ENCODE data around the gene RBM41. TPM values are rescaled to one million over a fixed set of nuclear protein-coding genes. Genes with fewer than 3 reads are reported as not detected.
A peak's percentile ranks its signal among the peaks of the same experiment; 100 is the strongest.
"Not testable (repeated sequence)": the region's sequence is repeated elsewhere in the genome, so short reads cannot be mapped to it uniquely, and the experiment has no call there.

The RBM41 gene
- total and polyA plus RNA-seq, 9 of the 15 experiments (the other 6 are each of a cell fraction or from before 2014, with no cell fraction given): 11.6 to 51.8 (median 27.9) TPM

DNA sequence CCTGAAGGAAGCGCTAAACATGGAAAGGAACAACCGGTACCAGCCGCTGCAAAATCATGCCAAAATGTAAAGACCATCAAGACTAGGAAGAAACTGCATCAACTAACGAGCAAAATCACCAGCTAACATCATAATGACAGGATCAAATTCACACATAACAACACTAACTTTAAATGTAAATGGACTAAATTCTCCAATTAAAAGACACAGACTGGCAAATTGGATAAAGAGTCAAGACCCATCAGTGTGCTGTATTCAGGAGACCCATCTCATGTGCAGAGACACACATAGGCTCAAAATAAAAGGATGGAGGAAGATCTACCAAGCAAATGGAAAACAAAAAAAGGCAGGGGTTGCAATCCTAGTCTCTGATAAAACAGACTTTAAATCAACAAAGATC, 39.0 kb upstream of the RBM41 start:
- TF ChIP-seq ZNF354B (CRISPR knock-in tag; IDR thresholded peaks at IDR 0.05) (peak; percentile 82), ZNF507 (tag; conservative IDR thresholded peaks at IDR 0.05) (peak; percentile 95)
- intact Hi-C loops (cut with micrococcal nuclease): not testable (repeated sequence)

DNA sequence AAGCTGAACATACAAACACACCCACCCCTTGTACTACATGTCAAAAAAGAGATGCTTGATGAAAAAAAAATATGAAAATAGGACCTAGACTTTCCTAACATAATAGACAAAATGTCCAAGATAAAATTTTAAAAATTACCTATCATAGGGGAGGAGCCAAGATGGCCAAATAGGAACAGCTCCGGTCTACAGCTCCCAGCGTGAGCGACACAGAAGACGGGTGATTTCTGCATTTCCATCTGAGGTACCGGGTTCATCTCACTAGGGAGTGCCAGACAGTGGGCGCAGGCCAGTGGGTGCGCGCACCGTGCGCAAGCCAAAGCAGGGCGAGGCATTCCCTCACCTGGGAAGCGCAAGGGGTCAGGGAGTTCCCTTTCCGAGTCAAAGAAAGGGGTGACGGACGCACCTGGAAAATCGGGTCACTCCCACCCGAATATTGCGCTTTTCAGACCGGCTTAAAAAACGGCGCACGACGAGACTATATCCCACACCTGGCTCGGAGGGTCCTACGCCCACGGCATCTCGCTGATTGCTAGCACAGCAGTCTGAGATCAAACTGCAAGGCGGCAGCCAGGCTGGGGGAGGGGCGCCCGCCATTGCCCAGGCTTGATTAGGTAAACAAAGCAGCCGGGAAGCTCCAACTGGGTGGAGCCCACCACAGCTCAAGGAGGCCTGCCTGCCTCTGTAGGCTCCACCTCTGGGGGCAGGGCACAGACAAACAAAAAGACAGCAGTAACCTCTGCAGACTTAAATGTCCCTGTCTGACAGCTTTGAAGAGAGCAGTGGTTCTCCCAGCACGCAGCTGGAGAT, 37.2 kb upstream of the RBM41 start:
- H3K27me3 ChIP-seq (ENCODE audit: control insufficient read depth in 2 of 2, insufficient read depth in 2 of 2, low read length in 2 of 2); CTCF ChIA-PET (ENCODE audit: low intra/inter-chr PET ratio); DNase-seq (ENCODE audit: extremely low read depth in 1 of 4, low spot score in 3 of 4); FAIRE-seq; intact Hi-C loops (cut with micrococcal nuclease); H4K20me1 ChIP-seq (replicated peaks; ENCODE audit: control insufficient read depth, insufficient read depth, low read length); H3K9me3 ChIP-seq (replicated peaks; ENCODE audit: control insufficient read depth, insufficient read depth, low read depth, low read length); in situ Hi-C loops (cut with MboI); H3K9me1 ChIP-seq (ENCODE audit: control insufficient read depth, insufficient read depth, low read length): not testable (repeated sequence)
- peak overlapping the region; percentile 93 for H3K4me2 ChIP-seq (ENCODE audit: insufficient read depth, low read length)
- peak overlapping the region; percentile 64 to 75; a peak in 3 of 4 replicates for H3K9ac ChIP-seq (ENCODE audit: insufficient read depth in 1 of 2, low read depth in 2 of 2, low read length in 2 of 2)
- WGBS (ENCODE audit: insufficient coverage, low coverage, missing lambda C conversion rate): 6% methylated on average over 17 of the region's 32 CpGs
- peak overlapping the region; percentile 33 for H3K4me3 ChIP-seq
- peaks cover 5 to 23% of the 10 kb centered on the region in 2 experiments; a peak in 3 of 5 replicates for H3K4me1 ChIP-seq (replicated peaks in 1 of 2; ENCODE audit: control insufficient read depth in 2 of 2, insufficient read depth in 2 of 2, low read length in 2 of 2)
- peak overlapping the region; percentile 91 for H3K27ac ChIP-seq (ENCODE audit: extremely low read depth, low read depth, low read length)
- H3K36me3 ChIP-seq (ENCODE audit: control insufficient read depth, insufficient read depth, low read length): peaks cover 18% of the 10 kb centered on the region
- peak overlapping the region; percentile 77 for H2AFZ ChIP-seq (ENCODE audit: low read depth, low read length)
- peaks cover 36% of the 10 kb centered on the region for H3K79me2 ChIP-seq (ENCODE audit: control insufficient read depth, insufficient read depth, low read length)
- POLR2A ChIA-PET: interaction anchor here (0.6 to 1.6 kb wide), 4 partner anchors 13 to 55 kb away, joined by 3 to 4 read pairs (median 4); no protein-coding TSS in a partner anchor
- TSS peak; percentile 53 for BruUV-seq (replicated peaks)
- ATAC-seq: peak; percentile 38

More for the DNA sequence above, 39.0 kb upstream of the RBM41 start:
- FAIRE-seq; H3K27ac ChIP-seq (ENCODE audit: extremely low read depth, low read depth, low read length); H3K9ac ChIP-seq (ENCODE audit: insufficient read depth in 1 of 2, low read depth in 2 of 2, low read length in 2 of 2); H3K9me1 ChIP-seq (ENCODE audit: control insufficient read depth, insufficient read depth, low read length); BruUV-seq (replicated peaks); H2AFZ ChIP-seq (ENCODE audit: low read depth, low read length); POLR2A ChIA-PET; H3K27me3 ChIP-seq (ENCODE audit: control insufficient read depth in 2 of 2, insufficient read depth in 2 of 2, low read length in 2 of 2); CTCF ChIA-PET (ENCODE audit: low intra/inter-chr PET ratio); H3K36me3 ChIP-seq (ENCODE audit: control insufficient read depth, insufficient read depth, low read length); DNase-seq (ENCODE audit: extremely low read depth in 1 of 4, low spot score in 3 of 4); H4K20me1 ChIP-seq (replicated peaks; ENCODE audit: control insufficient read depth, insufficient read depth, low read length); H3K4me3 ChIP-seq; in situ Hi-C loops (cut with MboI); H3K9me3 ChIP-seq (replicated peaks; ENCODE audit: control insufficient read depth, insufficient read depth, low read depth, low read length); H3K4me2 ChIP-seq (ENCODE audit: insufficient read depth, low read length); ATAC-seq: not testable (repeated sequence)
- Histone ChIP-seq H3K4me1 (replicated peaks in 1 of 2; ENCODE audit: control insufficient read depth in 2 of 2, insufficient read depth in 2 of 2, low read length in 2 of 2) (peaks cover 5 to 23% of the 10 kb centered on the region in 2 experiments; a peak in 3 of 5 replicates), H3K79me2 (ENCODE audit: control insufficient read depth, insufficient read depth, low read length) (peaks cover 40% of the 10 kb centered on the region)
- no CpG with 5 or more reads among the region's 4 CpGs for WGBS (ENCODE audit: insufficient coverage, low coverage, missing lambda C conversion rate)

All from K562 (cell line).